GM21723 (cell line): ENCODE measurements around the gene LAD1.

Experiments
- ATAC-seq: cut with Tn5 transposase; IDR thresholded peaks from one replicate; pipeline ENCODE4 v1.9.1; 2021; ENCODE audit warnings: mild to moderate bottlenecking, moderate library complexity; ENCODE audit not compliant: unreplicated experiment

LAD1 gene

DNA sequence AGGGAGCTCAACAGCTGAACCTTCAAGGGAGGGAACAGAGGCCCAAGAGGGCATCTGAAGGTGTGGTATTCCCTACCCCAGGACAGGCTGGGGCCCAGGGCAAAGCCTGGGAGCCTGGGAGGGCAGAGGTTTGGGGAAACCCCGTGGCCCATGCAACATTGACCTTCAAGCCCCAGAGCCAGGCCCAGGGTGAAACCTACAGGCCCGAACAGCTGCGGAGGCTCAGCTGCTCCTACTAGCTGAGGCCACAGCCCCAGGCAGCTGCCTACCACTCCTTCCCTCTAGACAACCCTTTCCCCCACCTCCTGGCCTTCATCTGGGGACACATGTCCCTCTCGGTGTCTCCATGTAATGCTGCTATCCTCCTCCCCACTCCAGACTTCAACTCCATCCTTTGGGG lies 3.2 kb downstream of the LAD1 start:
- no peak for ATAC-seq

DNA sequence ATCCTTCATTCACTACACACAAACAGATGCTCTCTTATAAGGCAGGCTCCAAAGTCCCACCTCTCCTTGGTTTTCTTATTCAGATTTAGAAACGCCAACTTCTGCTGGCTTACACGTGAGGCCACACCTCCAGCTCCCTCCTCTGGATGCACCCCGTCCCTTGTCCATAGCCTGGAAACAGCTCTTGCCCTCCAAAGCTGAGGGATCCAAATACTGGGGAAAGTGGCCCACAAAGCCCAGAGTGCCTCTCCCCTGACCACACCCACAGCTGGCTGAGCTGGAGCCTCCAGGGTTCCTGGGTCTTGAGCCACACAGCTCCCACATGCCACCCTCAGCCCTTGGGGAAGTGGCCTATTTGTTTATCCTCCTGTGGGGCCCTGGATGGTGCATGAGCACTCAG lies 4.5 kb downstream of the LAD1 start:
- no peak for ATAC-seq

DNA sequence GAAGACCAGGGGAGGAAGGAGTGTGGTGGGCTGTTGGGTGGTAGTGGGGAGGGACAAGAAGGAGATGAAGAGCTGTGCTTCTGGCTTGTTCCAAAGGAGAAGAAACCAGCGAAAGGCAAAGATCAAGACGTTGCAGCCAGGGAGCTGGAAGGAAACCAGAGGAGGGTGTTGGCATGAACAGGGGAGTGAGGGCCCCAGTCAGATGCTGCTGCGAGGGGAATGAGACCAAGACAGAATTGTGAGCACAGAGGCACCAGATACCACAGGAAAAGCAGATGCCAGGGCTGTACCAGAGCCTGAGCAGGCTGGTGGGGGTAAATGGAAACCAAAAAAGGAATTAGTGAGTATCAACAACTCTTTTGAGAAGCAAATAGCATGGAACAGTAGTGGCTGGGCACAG lies 6.0 kb downstream of the LAD1 start:
- ATAC-seq = no peak

DNA sequence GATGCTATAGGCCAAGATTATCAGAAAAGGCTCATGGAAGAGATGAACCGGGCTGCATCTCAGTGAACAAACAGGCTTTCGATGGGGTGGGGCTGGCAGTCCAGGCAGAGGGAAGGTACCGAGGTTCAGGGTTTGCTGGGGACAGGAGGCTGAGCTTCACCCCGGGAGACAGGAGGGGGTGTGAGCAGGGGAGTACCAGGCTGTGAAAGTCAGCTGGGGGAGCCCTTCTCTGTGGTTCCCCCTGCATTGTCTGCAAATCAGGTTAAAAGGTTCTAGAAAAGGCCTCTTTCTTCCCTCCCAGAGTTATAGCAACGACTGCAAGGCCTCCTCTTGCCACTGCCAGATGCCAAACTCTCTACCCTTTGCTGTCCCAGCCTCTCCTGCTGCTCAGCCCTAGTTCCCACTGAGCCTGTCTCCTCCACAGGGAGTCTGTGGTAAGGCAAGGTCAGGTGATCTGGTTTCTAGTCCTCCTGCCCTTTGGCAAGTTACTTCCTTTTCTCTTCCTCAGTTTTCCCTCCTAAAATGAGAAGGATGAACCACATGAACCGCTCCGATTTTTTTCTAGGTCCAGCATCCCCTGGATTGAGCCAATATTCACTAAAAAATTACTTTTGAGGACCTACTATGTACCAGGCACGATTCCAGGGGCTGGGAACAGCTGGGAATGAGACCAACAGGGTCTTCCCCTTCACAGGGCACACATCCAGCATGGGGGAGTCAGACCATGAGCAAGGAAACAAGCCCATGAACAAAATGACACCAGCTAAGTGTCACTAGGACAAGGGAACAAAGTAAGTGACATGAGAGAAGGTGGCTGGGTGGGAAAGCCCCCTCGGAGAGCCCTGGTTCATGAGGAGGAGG lies 7.2 kb downstream of the LAD1 start:
- ATAC-seq = no peak

DNA sequence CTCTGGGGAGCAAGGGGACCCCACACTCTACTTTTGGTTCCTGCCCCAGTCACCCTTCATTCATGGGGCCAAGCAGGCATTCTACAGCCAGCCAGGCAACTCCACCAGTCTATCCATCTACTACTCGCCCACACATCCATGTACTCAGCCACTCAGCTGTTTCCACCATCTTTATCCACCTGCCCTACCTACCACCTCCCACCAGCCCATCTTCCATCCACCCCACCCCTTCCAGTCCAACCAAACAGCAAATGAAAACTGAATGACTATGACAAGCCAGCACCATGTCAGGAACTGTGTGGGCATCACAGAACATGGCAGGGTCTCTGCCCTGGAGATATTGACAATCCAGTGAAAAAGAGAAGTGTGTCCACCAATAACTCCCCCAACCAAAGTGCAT lies 7.9 kb downstream of the LAD1 start:
- no peak for ATAC-seq

DNA sequence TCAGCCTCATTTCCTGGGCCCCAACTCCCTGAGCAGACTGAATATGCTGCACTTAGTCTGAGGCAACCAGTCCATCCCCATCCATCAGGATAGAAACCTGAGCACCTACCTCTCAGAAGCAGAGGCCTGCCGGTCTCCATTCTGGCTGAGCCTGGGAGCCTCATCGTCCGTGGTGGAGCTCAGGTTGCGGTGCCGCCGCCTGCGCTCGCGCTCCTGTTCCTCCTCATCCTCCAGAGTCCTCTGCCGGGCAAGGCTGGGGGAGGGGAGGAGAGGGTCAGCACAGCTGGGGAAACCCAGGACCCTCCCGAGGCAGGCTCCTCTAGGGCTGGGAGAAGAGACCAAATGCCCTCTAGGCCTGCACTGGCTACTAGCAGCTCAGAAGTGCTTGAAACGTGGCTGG lies 10.1 kb downstream of the LAD1 start:
- no peak for ATAC-seq

DNA sequence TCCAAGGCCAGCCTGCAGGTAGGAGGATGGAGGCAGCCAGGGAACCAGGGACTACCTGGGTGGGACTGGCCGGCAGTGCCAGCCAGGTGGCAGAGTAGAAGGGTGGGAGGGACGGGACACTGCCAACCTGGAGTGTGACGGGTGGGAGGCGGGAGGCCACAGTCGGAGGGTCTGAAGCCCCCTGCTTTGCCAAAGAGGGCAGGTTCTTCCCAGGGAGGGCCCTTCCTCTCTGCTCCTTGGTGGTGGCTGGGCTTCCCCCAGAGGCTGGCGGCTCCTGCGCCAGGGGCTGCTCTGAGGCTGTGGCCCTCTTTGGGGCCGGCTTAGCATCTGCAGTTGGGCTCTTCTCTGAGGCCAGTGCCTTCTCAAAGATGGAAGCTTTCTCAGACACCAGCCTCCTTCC lies 12.9 kb downstream of the LAD1 start:
- no peak for ATAC-seq

DNA sequence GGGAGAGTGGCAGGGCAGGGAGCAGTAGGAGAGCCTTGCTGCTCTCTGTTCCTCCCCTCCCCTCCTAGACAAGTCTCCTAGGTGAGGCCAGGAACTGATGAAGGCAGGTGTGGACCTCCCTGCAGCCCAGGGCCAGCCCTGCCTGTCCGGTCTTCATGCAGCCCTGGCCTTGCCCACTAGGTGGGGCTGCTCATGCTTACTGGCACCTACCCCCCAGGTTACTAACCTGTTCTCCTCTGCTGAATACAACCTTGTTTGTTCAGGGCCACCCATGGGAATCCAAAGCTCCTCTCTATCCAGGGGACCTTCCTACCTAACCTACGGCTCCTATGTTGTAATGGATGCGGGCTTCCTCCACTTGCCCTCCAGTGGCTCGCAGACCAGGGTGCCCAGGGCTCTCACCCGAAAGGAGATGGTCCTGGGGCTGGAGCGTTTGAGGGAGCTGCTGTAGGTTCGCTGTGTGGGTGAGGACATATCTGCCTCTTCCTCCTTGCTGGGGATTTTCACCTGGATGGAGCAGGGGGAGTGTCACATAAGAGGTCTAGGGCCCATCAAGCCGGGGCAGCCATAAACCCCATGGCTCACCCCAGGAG lies 13.7 kb downstream of the LAD1 start:
- ATAC-seq = peak; percentile 65

DNA sequence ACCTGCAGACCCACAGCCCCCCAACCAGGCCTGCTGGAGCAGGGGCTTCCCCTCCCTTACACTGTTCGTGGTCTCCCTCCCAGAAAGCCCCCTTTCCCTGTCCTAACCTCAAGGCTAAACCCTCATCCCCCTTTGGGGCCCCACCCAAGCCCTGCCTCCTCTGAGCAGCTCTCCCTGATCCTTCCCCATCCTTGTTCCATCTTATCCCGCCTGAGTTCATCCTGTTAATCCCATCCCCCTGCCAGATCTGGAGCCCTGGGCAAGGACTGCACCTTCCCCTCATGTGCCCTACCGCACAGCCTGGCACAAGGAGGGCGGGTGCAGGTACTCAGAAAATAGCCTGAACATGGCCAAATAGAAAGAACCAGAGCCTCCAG lies 14.7 kb downstream of the LAD1 start:
- no peak for ATAC-seq

DNA sequence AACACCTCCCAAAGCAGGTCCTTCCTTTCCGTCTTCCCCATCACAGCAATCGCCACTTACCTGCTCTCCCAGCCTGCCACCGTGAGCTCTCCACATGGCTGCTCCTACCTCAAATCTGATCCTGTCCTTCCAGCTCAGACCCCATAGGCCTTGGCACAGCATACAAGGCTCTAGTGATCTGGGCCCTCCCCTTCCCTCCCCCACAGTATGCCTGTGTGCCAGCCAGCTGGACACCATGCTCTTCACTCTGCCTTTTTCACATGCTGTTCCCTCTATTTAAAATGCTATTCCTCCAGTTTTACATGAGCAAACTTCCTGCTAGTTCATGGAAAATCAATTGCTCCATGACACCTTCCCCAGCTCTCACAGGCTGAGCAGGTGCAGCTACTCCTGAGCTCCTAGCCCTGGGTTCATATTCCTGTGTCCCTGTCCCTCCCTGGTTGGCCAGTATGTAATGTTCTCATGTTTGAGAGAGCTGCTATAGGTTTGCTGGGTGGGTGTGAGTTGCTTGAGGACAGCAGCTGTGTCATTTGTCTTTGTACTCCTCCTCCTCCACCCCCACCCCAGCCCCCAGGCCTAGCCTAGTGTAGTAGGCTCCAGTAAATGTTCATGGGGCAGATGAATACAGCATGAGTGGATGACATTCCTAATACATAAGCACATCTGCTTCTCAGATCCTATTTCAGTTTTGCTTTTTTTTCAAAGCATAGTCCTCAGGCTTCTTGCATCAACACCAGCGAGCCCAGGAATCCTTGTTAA lies 15.3 kb downstream of the LAD1 start:
- ATAC-seq = no peak

DNA sequence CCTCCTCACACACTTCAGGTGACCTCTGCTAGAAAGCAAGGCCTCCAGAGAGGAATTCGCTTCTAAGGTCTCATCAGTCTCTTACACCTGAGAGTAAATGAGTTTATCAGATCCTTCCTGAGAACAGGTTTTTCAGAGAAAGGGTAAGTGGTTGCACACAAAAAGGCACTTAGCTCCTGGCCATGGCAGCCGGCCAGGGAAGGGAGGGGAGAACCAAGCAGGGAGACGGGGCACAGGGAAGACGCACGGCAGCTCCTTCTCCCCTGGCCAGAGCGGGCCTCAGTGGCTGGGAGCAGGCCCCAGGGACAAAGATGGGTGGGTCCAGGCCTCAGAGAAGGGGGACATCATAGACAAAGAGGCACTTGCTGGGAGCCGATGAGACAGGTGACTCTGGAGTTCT lies 18.0 kb downstream of the LAD1 start:
- no peak for ATAC-seq

DNA sequence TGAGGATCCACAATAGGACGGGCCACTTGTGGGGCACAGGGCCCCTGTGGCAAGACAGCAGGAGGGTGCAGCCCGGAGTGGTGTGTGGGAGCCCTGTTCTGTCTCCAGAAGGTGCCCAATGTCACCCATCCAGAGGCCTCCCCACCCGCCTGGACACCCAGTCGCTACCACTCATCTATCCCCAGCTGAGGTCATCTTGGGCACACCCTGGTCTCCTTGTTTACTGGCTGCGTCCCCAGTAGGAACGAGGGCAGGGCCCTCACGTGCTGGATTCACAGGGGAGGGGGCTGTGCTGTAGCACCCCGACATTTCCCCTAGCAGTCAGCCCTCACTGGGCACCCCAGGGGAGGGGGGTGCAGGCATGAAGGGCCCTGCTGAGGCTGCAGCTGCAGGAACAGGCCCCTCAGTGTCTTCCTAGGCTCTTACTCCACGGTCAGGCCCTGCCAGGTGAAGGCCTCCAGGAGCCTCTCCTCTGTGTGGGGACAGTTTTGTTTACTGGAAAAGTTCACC lies 19.3 kb downstream of the LAD1 start:
- ATAC-seq = no peak

DNA sequence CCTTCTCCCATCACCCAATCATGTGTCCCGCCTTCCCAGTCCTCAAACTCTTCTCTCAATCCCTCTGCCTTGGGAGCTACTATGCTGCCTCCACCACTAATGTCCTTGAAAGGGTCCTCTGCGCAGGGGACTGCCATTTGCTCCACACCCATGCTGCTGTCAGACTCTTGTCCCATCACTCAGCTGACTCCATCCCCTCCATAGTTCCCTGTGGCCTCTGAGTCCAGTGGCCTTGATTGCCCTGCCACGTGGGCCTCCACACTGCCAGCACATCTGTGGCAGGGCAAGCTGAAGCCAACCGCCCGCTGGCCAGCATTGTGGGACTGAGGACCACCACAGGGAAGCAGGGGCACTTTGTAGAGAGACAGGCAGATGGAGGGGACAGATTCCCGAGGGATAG lies 20.3 kb downstream of the LAD1 start:
- ATAC-seq = no peak

DNA sequence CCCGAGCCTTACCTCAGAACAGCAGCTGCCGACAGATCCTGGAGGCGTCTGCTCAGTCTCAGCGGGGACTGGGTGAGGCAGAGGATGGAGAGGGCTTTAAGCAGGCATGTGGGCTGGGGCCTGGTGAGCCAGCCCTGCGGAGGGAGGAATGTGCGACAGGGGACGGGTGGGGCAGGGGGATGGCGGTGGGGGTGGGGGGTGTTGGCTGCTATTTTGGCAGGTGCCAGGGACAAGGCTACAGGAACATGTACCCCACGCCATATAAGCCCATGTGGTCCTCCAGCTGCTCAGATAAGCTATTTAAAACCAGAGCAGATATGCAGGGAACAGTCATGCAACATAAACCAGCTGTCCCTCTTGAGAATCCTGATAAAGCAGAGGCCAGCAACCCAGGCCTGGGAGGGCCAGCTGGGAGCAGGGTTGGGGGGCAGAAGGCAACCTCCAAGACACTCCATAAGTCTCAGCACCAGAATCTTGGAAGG lies 21.5 kb downstream of the LAD1 start, which contains the start of gene TNNT2:
TSS of gene TNNT2 (minus strand) at position 70 of the 482 bp plus-strand sequence. CDS start 4,426 bp downstream, outside the sequence.
- ATAC-seq = no peak

DNA sequence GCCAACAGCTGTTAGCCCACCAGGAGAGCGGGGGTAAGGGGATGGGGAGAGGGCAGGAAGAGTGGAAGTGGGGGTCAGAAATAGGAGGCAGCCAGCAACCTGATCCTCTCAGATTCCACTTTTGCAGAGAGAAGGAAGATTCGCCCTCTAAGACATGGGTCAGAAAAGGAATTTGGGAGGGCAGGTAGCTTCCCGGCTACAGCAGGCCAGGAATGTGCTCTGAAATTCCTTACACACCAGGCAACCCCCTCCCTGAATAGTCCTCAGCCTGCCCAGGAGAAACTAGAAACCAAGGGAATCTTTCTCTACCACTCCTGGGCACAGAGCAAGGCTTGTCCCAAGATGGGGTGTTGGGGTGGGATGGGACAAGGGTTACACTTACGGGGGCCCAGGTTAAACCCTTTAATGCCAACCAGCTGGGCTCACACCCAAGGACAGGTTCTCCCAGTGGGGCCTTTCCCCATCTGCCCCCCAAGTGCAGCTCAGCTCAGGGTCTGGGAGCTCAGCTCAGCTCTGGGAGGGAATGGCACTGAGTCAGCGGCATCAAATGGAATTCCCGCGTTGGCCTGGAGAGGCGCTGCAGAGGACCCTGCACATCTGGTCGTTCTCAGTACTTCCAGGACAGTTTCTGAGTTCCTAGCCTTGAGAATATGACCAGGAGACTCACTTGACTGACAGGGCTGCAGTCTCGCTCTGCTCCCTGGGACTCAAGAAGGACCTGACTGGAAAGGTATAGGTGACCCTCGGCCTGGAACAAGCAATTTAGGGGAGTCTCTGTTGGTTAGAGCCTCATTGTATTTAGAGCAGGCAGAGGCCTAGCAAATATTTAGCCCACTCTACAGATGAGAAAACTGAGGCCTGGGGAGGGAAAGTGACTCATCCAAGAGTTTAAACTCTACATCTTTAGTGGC lies 22.4 kb downstream of the LAD1 start:
- ATAC-seq = no peak

DNA sequence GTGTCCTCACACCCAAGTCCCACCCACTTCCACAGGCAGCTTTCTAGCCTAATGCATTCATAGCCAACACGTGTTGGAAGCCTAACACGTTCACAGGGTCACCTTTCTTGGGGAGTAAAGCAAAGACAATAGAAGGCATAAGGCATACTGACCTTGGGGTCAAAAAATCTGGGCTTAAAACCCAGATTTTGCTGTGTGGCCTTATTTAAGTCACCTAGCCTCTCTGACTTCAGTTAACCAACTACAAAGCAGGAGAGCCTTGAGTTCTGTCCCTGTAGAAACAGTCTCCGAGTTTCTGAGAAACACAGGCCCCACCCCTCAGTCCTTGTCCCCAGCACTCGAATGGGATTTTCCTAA lies 23.0 kb downstream of the LAD1 start:
- ATAC-seq = no peak

DNA sequence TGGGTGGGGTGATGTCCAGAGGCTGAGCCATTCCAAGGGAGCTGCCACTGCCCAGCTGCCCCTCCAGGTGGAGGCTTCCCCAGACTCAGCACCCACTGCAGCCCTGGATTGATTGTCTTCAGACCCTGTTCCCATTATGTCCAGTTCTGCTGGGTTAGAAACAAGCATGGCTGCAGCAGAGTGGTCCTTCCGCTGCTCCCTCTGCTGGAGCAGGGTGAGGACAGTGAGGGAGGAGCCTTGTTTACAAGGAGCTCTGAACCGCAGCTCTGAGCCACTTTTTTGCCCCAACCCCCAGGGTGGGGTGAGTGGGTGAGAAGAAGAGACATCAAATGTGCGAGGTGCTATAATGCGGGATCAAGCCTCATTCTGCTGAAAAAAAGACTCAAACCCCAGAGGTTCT lies 24.0 kb downstream of the LAD1 start:
- no peak for ATAC-seq

DNA sequence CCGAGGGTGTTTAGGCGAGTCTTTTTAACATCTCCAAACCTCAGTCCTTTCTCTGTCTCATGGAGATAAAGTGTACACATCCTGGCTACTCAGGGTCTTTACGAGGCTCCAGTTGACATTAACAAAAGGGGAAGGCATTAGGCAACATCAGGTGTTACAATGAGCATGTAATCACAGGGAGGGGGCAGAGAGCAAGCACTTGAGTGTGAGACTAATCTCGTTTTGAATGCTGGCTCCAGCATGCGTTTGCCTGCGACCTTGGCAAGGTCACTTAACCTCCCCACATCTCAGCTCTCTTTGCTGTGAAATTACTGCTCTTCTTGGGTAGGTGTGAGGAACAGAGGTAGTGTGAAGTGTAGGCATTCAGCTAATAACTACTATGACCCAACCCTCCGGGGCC lies 24.8 kb downstream of the LAD1 start:
- ATAC-seq = no peak

DNA sequence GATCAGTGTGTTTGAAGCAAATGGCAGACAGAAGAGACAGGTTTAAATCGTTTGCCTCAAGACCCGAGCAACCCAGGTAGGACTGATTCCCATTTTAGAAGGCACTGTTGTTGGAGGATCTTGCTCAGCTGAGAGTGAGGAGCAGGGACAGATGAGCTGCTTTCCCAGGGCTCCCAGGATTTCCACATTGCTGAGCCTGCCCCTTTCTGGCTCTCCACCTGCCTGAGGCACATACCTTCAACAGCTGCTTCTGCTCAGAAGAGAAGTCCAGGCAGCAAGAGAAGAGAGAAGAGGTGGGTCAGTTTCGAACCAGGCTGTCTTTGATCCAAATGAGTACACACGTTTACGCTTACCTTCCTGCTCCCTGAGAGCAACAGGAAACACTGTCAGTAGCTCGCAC lies 27.3 kb downstream of the LAD1 start:
- no peak for ATAC-seq

DNA sequence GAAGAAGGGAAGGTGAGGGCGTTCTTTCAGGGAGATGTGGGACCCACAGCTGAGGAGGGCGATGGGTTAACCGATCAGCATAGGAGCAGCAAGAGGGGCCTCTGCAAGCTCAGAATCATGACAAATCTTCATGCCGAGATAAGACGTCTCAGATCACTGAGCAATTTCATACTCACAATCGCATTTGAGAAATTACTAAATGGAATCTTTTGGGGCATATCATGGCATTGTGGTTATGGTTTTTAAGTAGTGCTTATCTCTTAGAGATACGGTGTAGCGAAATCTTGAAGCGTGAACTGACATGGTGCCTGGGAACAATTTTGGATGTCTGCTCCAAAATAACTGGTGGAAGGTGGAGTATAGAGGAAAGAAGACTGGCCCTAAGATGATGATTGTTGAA lies 27.8 kb downstream of the LAD1 start:
- ATAC-seq = no peak

DNA sequence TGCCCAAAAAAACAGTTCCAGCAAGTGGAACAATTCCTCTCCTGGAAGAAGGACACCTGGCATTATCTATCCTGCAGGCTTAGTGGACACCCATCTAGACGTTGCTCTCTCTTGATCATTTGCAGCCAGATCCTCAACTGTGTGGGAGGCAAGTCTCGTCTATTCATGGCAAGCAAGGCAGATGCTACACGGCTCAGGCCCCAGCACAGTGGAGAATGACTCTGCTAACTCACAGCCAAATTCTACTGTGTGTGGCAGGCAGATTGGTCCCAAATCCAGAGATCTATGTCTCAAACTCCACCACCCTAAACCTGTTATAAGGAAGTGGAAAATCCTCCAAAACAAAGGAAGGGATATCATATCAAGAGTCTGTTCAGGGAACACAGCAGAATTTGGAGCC lies 28.6 kb downstream of the LAD1 start:
- ATAC-seq = no peak
